ENCODE results near the gene KDM2B.
"Not testable (repeated sequence)": the region's sequence is repeated elsewhere in the genome, so short reads cannot be mapped to it uniquely, and the experiment has no call there.

The KDM2B gene

GRCh38 chr12:121495746-121496145 is 85.1 kb downstream of the KDM2B start:
- DNase-seq = no peak

- DNase-seq = peak; percentile 41
Measured at GRCh38 chr12:121494093-121494787, 86.6 kb downstream of the KDM2B start.

GRCh38 chr12:121490401-121491281 is 90.2 kb downstream of the KDM2B start:
- DNase-seq = peak; percentile 53

GRCh38 chr12:121489874-121490273 is 90.9 kb downstream of the KDM2B start:
- no peak for DNase-seq

- no peak for DNase-seq
Measured at GRCh38 chr12:121484967-121485366, 95.9 kb downstream of the KDM2B start.

- DNase-seq = not testable (repeated sequence)
Measured at GRCh38 chr12:121484564-121484963, 96.3 kb downstream of the KDM2B start.

- no peak for DNase-seq
Measured at GRCh38 chr12:121483949-121484348, 96.9 kb downstream of the KDM2B start.

- DNase-seq = no peak
Measured at GRCh38 chr12:121476477-121476876, 104.3 kb downstream of the KDM2B start.

GRCh38 chr12:121475279-121475678 is 105.5 kb downstream of the KDM2B start:
- no peak for DNase-seq

- no peak for DNase-seq
Measured at GRCh38 chr12:121472150-121472905, 108.5 kb downstream of the KDM2B start.

GRCh38 chr12:121470751-121471150 is 110.1 kb downstream of the KDM2B start:
- no peak for DNase-seq

- DNase-seq = peak; percentile 39
Measured at GRCh38 chr12:121468499-121468801, 112.4 kb downstream of the KDM2B start.

- no peak for DNase-seq
Measured at GRCh38 chr12:121467638-121468498, 113.0 kb downstream of the KDM2B start.

- peak; percentile 98 for DNase-seq
Measured at GRCh38 chr12:121466794-121467637, 113.8 kb downstream of the KDM2B start.

GRCh38 chr12:121465921-121466793 is 114.7 kb downstream of the KDM2B start:
- DNase-seq = peak; percentile 58

- no peak for DNase-seq
Measured at GRCh38 chr12:121464331-121464730, 116.5 kb downstream of the KDM2B start.

- no peak for DNase-seq
Measured at GRCh38 chr12:121461048-121461447, 119.8 kb downstream of the KDM2B start.

GRCh38 chr12:121456551-121456950 is 124.3 kb downstream of the KDM2B start:
- DNase-seq = no peak

- no peak for DNase-seq
Measured at GRCh38 chr12:121455766-121456420, 124.9 kb downstream of the KDM2B start.

- no peak for DNase-seq
Measured at GRCh38 chr12:121454921-121455320, 125.9 kb downstream of the KDM2B start.
